ENCODE results near the gene SKA2. TPM values are rescaled to one million over a fixed set of nuclear protein-coding genes. Genes with fewer than 3 reads are reported as not detected.

SKA2 gene
- total and polyA plus RNA-seq, 4 donors = 10.5 to 29.6 (median 11.7) TPM

GRCh38 chr17:59193336-59193862 is 38.4 kb upstream of the SKA2 start:
- Histone ChIP-seq H3K4me3 (ENCODE audit: low read depth in 1 of 3, low read length in 3 of 3) (no peak overlapping the region), H3K27ac (ENCODE audit: low read depth in 1 of 2, low read length in 2 of 2) (no peak overlapping the region), H3K36me3 (ENCODE audit: control insufficient read depth in 4 of 4, insufficient read depth in 3 of 4, low read depth in 1 of 4, low read length in 3 of 4) (no peaks in the 10 kb centered on the region), H3K4me1 (ENCODE audit: control insufficient read depth in 4 of 4, insufficient read depth in 4 of 4, low read length in 3 of 4) (no peaks in the 10 kb centered on the region), H3K9ac (ENCODE audit: low read depth in 1 of 2, low read length in 2 of 2) (no peak overlapping the region), H3K9me3 (ENCODE audit: control insufficient read depth in 4 of 4, low read length in 3 of 4) (no peaks in the 10 kb centered on the region), H3K27me3 (ENCODE audit: control insufficient read depth in 4 of 4, insufficient read depth in 4 of 4, low read length in 3 of 4) (no peaks in the 10 kb centered on the region)
- 94% methylated on average over 3 of the region's 3 CpGs for WGBS
- TF ChIP-seq GABPA (IDR thresholded peaks at IDR 0.05 in 1 of 2, conservative IDR thresholded peaks at IDR 0.05 in 1 of 2) = no peak
- no peak for DNase-seq (ENCODE audit: low spot score)

GRCh38 chr17:59190806-59191205 is 35.8 kb upstream of the SKA2 start:
- no peak overlapping the region for H3K4me3 ChIP-seq (ENCODE audit: low read depth in 1 of 3, low read length in 3 of 3)
- H3K36me3 ChIP-seq (ENCODE audit: control insufficient read depth in 4 of 4, insufficient read depth in 3 of 4, low read depth in 1 of 4, low read length in 3 of 4) = no peaks in the 10 kb centered on the region
- no peak overlapping the region for H3K27ac ChIP-seq (ENCODE audit: low read depth in 1 of 2, low read length in 2 of 2)
- WGBS = 97% methylated on average over 2 of the region's 2 CpGs
- no peaks in the 10 kb centered on the region for H3K9me3 ChIP-seq (ENCODE audit: control insufficient read depth in 4 of 4, low read length in 3 of 4)
- no peaks in the 10 kb centered on the region for H3K27me3 ChIP-seq (ENCODE audit: control insufficient read depth in 4 of 4, insufficient read depth in 4 of 4, low read length in 3 of 4)
- H3K4me1 ChIP-seq (ENCODE audit: control insufficient read depth in 4 of 4, insufficient read depth in 4 of 4, low read length in 3 of 4) = no peaks in the 10 kb centered on the region
- no peak for DNase-seq (ENCODE audit: low spot score)
- no peak for TF ChIP-seq ATF3 (IDR thresholded peaks at IDR 0.05)
- no peak for TF ChIP-seq CTCF (IDR thresholded peaks at IDR 0.05; ENCODE audit: low read depth, low read length, missing input control)
- no peak for TF ChIP-seq JUND (IDR thresholded peaks at IDR 0.05)
- TF ChIP-seq FOXA1 (IDR thresholded peaks at IDR 0.05) = no peak
- no peak for TF ChIP-seq RAD21 (IDR thresholded peaks at IDR 0.05)
- no peak for TF ChIP-seq GABPA (IDR thresholded peaks at IDR 0.05 in 1 of 2, conservative IDR thresholded peaks at IDR 0.05 in 1 of 2)
- TF ChIP-seq FOXA2 (IDR thresholded peaks at IDR 0.05) = no peak
- TF ChIP-seq ZBTB33 (IDR thresholded peaks at IDR 0.05) = no peak
- no peak overlapping the region for H3K9ac ChIP-seq (ENCODE audit: low read depth in 1 of 2, low read length in 2 of 2)

GRCh38 chr17:59186850-59187249 is 31.9 kb upstream of the SKA2 start:
- Histone ChIP-seq H3K36me3 (ENCODE audit: control insufficient read depth in 4 of 4, insufficient read depth in 3 of 4, low read depth in 1 of 4, low read length in 3 of 4) (no peaks in the 10 kb centered on the region), H3K9me3 (ENCODE audit: control insufficient read depth in 4 of 4, low read length in 3 of 4) (no peaks in the 10 kb centered on the region), H3K27me3 (ENCODE audit: control insufficient read depth in 4 of 4, insufficient read depth in 4 of 4, low read length in 3 of 4) (no peaks in the 10 kb centered on the region), H3K4me3 (ENCODE audit: low read depth in 1 of 3, low read length in 3 of 3) (no peak overlapping the region), H3K9ac (ENCODE audit: low read depth in 1 of 2, low read length in 2 of 2) (no peak overlapping the region), H3K27ac (ENCODE audit: low read depth in 1 of 2, low read length in 2 of 2) (no peak overlapping the region), H3K4me1 (ENCODE audit: control insufficient read depth in 4 of 4, insufficient read depth in 4 of 4, low read length in 3 of 4) (no peaks in the 10 kb centered on the region)
- over 99% methylated on average over 3 of the region's 3 CpGs for WGBS
- no peak for DNase-seq (ENCODE audit: low spot score)
- TF ChIP-seq FOXA2 (IDR thresholded peaks at IDR 0.05) = no peak
- TF ChIP-seq JUND (IDR thresholded peaks at IDR 0.05) = no peak
- no peak for TF ChIP-seq TAF1 (conservative IDR thresholded peaks at IDR 0.05)
- no peak for TF ChIP-seq GABPA (IDR thresholded peaks at IDR 0.05 in 1 of 2, conservative IDR thresholded peaks at IDR 0.05 in 1 of 2)
- TF ChIP-seq RXRA (IDR thresholded peaks at IDR 0.05) = no peak
- TF ChIP-seq HNF4G (IDR thresholded peaks at IDR 0.05) = no peak
- no peak for TF ChIP-seq SP1 (IDR thresholded peaks at IDR 0.05)
- TF ChIP-seq EGR1 (IDR thresholded peaks at IDR 0.05; ENCODE audit: low read depth in 2 of 2) = no peak
- no peak for TF ChIP-seq ZBTB33 (IDR thresholded peaks at IDR 0.05)
- no peak for TF ChIP-seq YY1 (IDR thresholded peaks at IDR 0.05)
- TF ChIP-seq HNF4A (conservative IDR thresholded peaks at IDR 0.05) = no peak
- TF ChIP-seq NR2F2 (IDR thresholded peaks at IDR 0.05) = no peak
- no peak for TF ChIP-seq ATF3 (IDR thresholded peaks at IDR 0.05)

Data from liver (tissue), 9 donors.